Osteocyte (in vitro differentiated cells): Measurements from ENCODE around the gene RBM38. TPM values are rescaled to one million over a fixed set of nuclear protein-coding genes. Genes with fewer than 3 reads are reported as not detected.

Source experiments
- DNase-seq: peaks from one replicate; pipeline ENCODE4 v3.0.0; 2021; ENCODE audit warnings: mixed read lengths; ENCODE audit not compliant: unreplicated experiment; ENCODE audit errors: extremely low spot score
- H3K27ac Mint-ChIP-seq: one replicate; pipeline ENCODE4 v1.8.0; 2021; ENCODE audit warnings: mild to moderate bottlenecking, mixed read lengths; ENCODE audit not compliant: unreplicated experiment
- H3K27me3 Mint-ChIP-seq: one replicate; pipeline ENCODE4 v1.8.0; 2021; ENCODE audit warnings: mixed read lengths; ENCODE audit not compliant: unreplicated experiment
- H3K36me3 Mint-ChIP-seq: one replicate; pipeline ENCODE4 v1.8.0; 2021; ENCODE audit warnings: mixed read lengths; ENCODE audit not compliant: unreplicated experiment
- H3K4me1 Mint-ChIP-seq: one replicate; pipeline ENCODE4 v1.8.0; 2021; ENCODE audit warnings: mixed read lengths; ENCODE audit not compliant: unreplicated experiment
- H3K4me3 Mint-ChIP-seq: one replicate; pipeline ENCODE4 v1.8.0; 2021; ENCODE audit warnings: mild to moderate bottlenecking, moderate library complexity, mixed read lengths; ENCODE audit not compliant: unreplicated experiment
- H3K9me3 Mint-ChIP-seq: one replicate; pipeline ENCODE4 v1.8.0; 2021; ENCODE audit warnings: mixed read lengths; ENCODE audit not compliant: unreplicated experiment
- CTCF ChIP-seq: fragments of 200-600 bp; sonication (generic); IDR thresholded peaks from 2 replicates; pipeline ENCODE4 v1.5.0; 2021; ENCODE audit warnings: antibody characterized with exemption, mild to moderate bottlenecking, moderate library complexity
- total RNA-seq: library from RNA; stranded (reverse); gene quantifications from 2 replicates; pipeline ENCODE4 v1.2.1, GENCODE V29; 2021

The RBM38 gene
- total RNA-seq, 1 donor from 2014 or later = 18.8 TPM

GRCh38 chr20:57458400-57459160 is 67.4 kb downstream of the RBM38 start:
- no peaks in the 10 kb centered on the region for H3K4me1 Mint-ChIP-seq
- H3K27ac Mint-ChIP-seq = no peak overlapping the region
- no peak overlapping the region for H3K4me3 Mint-ChIP-seq
- TF ChIP-seq CTCF = no peak
- H3K27me3 Mint-ChIP-seq = peaks cover 16% of the 10 kb centered on the region
- no peaks in the 10 kb centered on the region for H3K36me3 Mint-ChIP-seq
- DNase-seq = no peak
- no peaks in the 10 kb centered on the region for H3K9me3 Mint-ChIP-seq

Other genes starting within 250 kb of the RBM38 start
- not detected in 2 replicates for gene BMP7, start 124.8 kb upstream of the RBM38 start, total RNA-seq
- not detected in 2 replicates for gene SPO11, start 61.6 kb upstream of the RBM38 start, total RNA-seq
- gene RAE1, start 40.1 kb upstream of the RBM38 start, total RNA-seq = 24.3 and 24.7 TPM in 2 replicates
- gene CTCFL, start 133.7 kb downstream of the RBM38 start, total RNA-seq = not detected in 2 replicates
- gene PCK1, start 169.7 kb downstream of the RBM38 start, total RNA-seq = not detected in 2 replicates
- not detected in 2 replicates for gene ZBP1, start 229.0 kb downstream of the RBM38 start, total RNA-seq